ENCODE results near the gene LIME1. TPM values are rescaled to one million over a fixed set of nuclear protein-coding genes. Genes with fewer than 3 reads are reported as not detected.
"Not testable (repeated sequence)": the region's sequence is repeated elsewhere in the genome, so short reads cannot be mapped to it uniquely, and the experiment has no call there.

Gene LIME1
- total RNA-seq, 2 experiments from 2014 or later, result 14.7 to 17.6 TPM

- H3K36me3 Mint-ChIP-seq, result no peaks in the 10 kb centered on the region
- H3K27me3 Mint-ChIP-seq, result no peaks in the 10 kb centered on the region
- H3K27ac Mint-ChIP-seq, result no peak overlapping the region
- CTCF ChIA-PET, result interaction anchor here (0.8 kb wide), 1 partner anchor 17 kb away, joined by 3 read pairs; no protein-coding TSS in a partner anchor
- POLR2A ChIA-PET, result no interaction called here
- H3K4me1 Mint-ChIP-seq (ENCODE audit: low read depth), result no peaks in the 10 kb centered on the region
- no peak for DNase-seq
- H3K9me3 Mint-ChIP-seq, result no peaks in the 10 kb centered on the region
- intact Hi-C loops (cut with micrococcal nuclease), result no loop called here
- H3K4me3 Mint-ChIP-seq, result no peak overlapping the region
Measured at GRCh38 chr20:63767456-63767855, 31.0 kb downstream of the LIME1 start.

GRCh38 chr20:63767886-63768285 lies 31.4 kb downstream of the LIME1 start:
- intact Hi-C loops (cut with micrococcal nuclease), result no loop called here
- H3K27ac Mint-ChIP-seq, result no peak overlapping the region
- no peak for DNase-seq
- no peaks in the 10 kb centered on the region for H3K4me1 Mint-ChIP-seq (ENCODE audit: low read depth)
- H3K36me3 Mint-ChIP-seq, result no peaks in the 10 kb centered on the region
- no peaks in the 10 kb centered on the region for H3K9me3 Mint-ChIP-seq
- ChIA-PET POLR2A (no interaction called here), CTCF (interaction anchor here (0.7 kb wide), 1 partner anchor 101 kb away, joined by 3 read pairs; no protein-coding TSS in a partner anchor)
- H3K4me3 Mint-ChIP-seq, result no peak overlapping the region
- H3K27me3 Mint-ChIP-seq, result no peaks in the 10 kb centered on the region

DNA sequence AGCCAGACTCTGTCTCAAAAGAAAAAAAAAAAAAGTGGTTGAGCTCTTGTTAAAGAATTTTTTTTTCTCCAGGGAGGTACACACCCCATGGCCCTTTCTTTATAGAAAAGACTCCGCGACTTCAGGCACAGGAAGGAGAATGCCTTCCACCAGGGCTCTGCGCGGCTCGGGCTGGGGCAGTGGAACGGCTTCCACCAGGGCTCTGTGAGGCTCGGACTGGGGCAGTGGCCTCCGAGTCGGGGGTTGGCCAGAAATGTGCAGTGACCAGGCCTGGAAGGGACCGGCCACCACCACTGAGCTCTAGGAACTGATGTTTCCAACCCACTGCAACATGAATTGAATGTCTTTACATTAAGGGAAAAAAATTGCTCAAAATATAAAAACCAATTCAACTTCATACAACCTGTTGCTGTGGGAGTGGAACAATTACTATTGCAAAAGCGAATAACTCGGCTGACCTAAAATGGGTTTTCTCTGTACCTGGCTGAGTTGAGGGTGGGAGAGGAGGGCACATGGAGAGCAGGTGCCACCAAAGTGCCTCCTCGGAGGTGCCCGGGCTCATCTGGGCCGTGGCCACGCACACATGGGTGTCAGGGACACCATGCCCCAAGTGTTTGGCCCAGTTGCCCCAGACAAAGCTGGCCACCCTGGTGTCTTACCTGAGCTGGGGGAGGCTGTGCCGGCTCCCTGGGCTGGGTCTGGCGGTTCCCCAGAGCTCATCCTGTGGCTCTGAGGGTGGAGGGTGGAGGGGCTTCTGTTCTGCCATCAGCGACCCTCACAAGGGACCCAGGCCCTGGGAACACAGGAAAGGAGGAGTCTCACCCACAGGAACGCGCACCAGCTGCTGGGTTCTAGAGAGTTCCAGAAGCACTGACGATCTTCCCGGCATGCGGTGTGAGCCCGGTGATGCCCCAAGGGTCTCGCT lies 32.4 kb downstream of the LIME1 start:
- Mint-ChIP-seq H3K9me3 (no peaks in the 10 kb centered on the region), H3K27me3 (no peaks in the 10 kb centered on the region), H3K36me3 (no peaks in the 10 kb centered on the region), H3K4me3 (no peak overlapping the region), H3K27ac (no peak overlapping the region), H3K4me1 (ENCODE audit: low read depth) (no peaks in the 10 kb centered on the region)
- intact Hi-C loops (cut with micrococcal nuclease), result no loop called here
- CTCF ChIA-PET, result interaction anchor here (0.7 kb wide), 1 partner anchor 102 kb away, joined by 3 read pairs; no protein-coding TSS in a partner anchor
- DNase-seq, result no peak
- POLR2A ChIA-PET, result no interaction called here

GRCh38 chr20:63769891-63770474 lies 33.5 kb downstream of the LIME1 start:
- POLR2A ChIA-PET, result no interaction called here
- CTCF ChIA-PET, result no interaction called here
- intact Hi-C loops (cut with micrococcal nuclease), result no loop called here

GRCh38 chr20:63771046-63771707 lies 34.7 kb downstream of the LIME1 start:
- Mint-ChIP-seq H3K4me3 (no peak overlapping the region), H3K4me1 (ENCODE audit: low read depth) (no peaks in the 10 kb centered on the region), H3K27me3 (no peaks in the 10 kb centered on the region), H3K9me3 (no peaks in the 10 kb centered on the region), H3K36me3 (no peaks in the 10 kb centered on the region), H3K27ac (no peak overlapping the region)
- CTCF ChIA-PET, result no interaction called here
- DNase-seq, result no peak
- intact Hi-C loops (cut with micrococcal nuclease), result no loop called here
- POLR2A ChIA-PET, result no interaction called here

More at GRCh38 chr20:63769891-63770474, 33.5 kb downstream of the LIME1 start:
- Mint-ChIP-seq H3K36me3 (no peaks in the 10 kb centered on the region), H3K4me3 (no peak overlapping the region), H3K27me3 (no peaks in the 10 kb centered on the region), H3K27ac (no peak overlapping the region), H3K4me1 (ENCODE audit: low read depth) (no peaks in the 10 kb centered on the region), H3K9me3 (no peaks in the 10 kb centered on the region)
- no peak for DNase-seq

DNA sequence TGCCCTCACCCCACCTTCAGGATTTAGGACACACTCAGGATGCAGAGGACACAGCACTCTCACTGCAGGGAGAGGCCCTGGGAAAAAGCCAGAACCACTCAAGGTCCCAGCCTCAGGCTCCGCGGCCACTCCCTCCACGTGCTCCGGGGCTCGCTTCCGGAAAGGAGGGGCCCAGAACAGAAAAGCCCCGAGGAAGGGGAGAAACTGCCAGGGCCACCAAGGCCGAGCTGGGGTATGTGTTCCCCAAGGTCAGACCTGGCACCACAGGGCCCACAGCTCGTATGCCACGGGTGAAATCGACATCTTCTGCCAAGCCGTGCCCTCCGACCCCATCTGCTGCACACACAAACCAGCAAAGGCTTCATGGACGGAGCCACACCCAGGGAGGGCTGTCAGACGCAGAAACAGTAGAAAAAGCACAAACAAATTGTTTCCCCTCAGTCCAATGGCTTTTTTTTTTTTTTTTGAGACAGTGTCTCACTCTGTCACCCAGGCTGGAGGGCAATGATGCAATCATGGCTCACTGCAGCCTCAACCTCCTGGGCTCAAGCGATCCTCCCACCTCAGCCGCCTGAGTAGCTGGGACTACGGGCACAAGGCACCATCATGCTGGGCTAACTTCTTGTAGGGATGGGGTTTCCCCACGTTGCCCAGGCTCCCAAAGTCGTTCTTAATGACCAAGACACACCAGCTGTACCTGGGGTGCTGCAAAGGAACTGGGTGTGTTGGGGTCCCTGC lies 36.5 kb downstream of the LIME1 start:
- no peak overlapping the region for H3K4me3 Mint-ChIP-seq
- no peak overlapping the region for H3K27ac Mint-ChIP-seq
- intact Hi-C loops (cut with micrococcal nuclease), result no loop called here
- no peaks in the 10 kb centered on the region for H3K4me1 Mint-ChIP-seq (ENCODE audit: low read depth)
- no peaks in the 10 kb centered on the region for H3K36me3 Mint-ChIP-seq
- no peaks in the 10 kb centered on the region for H3K27me3 Mint-ChIP-seq
- ChIA-PET POLR2A (interaction anchor here (0.6 kb wide), 1 partner anchor 38 kb away, joined by 3 read pairs; no protein-coding TSS in a partner anchor), CTCF (interaction anchor here (1.1 kb wide), 1 partner anchor 14 kb away, joined by 3 read pairs; no protein-coding TSS in a partner anchor)
- no peak for DNase-seq
- H3K9me3 Mint-ChIP-seq, result no peaks in the 10 kb centered on the region

DNA sequence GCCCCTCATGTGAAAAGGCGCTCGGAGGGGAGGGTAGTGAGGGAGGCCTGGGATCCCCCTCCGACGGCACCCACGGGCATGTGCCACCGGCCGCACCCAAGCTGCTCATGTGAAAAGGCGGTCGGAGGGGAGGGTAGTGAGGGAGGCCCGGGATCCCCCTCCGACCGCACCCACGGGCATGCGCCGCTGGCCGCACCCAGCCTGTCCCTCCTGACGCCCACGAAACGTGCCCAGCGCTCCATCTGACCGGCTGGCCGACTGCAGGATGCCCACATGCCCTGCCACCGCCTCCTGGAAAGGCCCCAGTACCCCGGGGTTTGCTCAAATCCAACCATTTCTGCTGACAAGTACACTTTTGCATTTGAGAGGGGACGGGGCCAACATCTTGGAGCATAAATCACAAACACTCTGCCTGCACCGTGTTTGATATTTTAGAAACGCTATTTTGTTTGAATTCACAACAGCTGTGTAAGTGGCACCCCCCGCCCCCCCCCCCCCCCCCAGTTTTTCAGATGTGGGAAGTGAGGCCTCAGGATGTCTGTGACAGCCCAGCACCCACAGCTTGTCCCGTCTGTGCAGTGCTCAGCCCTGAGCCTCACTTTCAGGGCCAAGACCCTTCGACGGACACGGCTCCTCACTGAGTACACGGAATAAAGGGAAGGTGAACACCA lies 37.2 kb downstream of the LIME1 start:
- no peak for DNase-seq
- H3K4me3 Mint-ChIP-seq, result no peak overlapping the region
- intact Hi-C loops (cut with micrococcal nuclease), result no loop called here
- no peaks in the 10 kb centered on the region for H3K27me3 Mint-ChIP-seq
- ChIA-PET POLR2A (interaction anchor here (0.6 kb wide), 1 partner anchor 39 kb away, joined by 3 read pairs; no protein-coding TSS in a partner anchor), CTCF (interaction anchor here (1.3 to 2.2 kb wide), 2 partner anchors 11 to 12 kb away, joined by 5 to 7 read pairs; no protein-coding TSS in a partner anchor)
- no peaks in the 10 kb centered on the region for H3K9me3 Mint-ChIP-seq
- no peaks in the 10 kb centered on the region for H3K36me3 Mint-ChIP-seq
- H3K4me1 Mint-ChIP-seq (ENCODE audit: low read depth), result no peaks in the 10 kb centered on the region
- no peak overlapping the region for H3K27ac Mint-ChIP-seq

- POLR2A ChIA-PET, result no interaction called here
- CTCF ChIA-PET, result interaction anchor here (0.6 to 2.2 kb wide), 5 partner anchors 10 to 345 kb away, joined by 3 to 7 read pairs (median 4); no protein-coding TSS in a partner anchor
- Mint-ChIP-seq H3K27me3 (no peaks in the 10 kb centered on the region), H3K27ac (no peak overlapping the region), H3K4me3 (no peak overlapping the region), H3K36me3 (no peaks in the 10 kb centered on the region), H3K4me1 (ENCODE audit: low read depth) (no peaks in the 10 kb centered on the region), H3K9me3 (no peaks in the 10 kb centered on the region)
- intact Hi-C loops (cut with micrococcal nuclease), result no loop called here
- DNase-seq, result no peak
Measured at GRCh38 chr20:63774306-63774705, 37.8 kb downstream of the LIME1 start.

GRCh38 chr20:63775096-63775978 lies 38.9 kb downstream of the LIME1 start:
- no peak overlapping the region for H3K4me3 Mint-ChIP-seq
- ChIA-PET POLR2A (no interaction called here), CTCF (interaction anchor here (0.5 to 2.2 kb wide), 9 partner anchors 9 to 344 kb away, joined by 3 to 8 read pairs (median 4); partner anchors contain the start of gene TPD52L2)
- DNase-seq, result peak; percentile 24
- no peaks in the 10 kb centered on the region for H3K4me1 Mint-ChIP-seq (ENCODE audit: low read depth)
- H3K27me3 Mint-ChIP-seq, result no peaks in the 10 kb centered on the region
- H3K9me3 Mint-ChIP-seq, result no peaks in the 10 kb centered on the region
- no peak overlapping the region for H3K27ac Mint-ChIP-seq
- intact Hi-C loops (cut with micrococcal nuclease), result no loop called here
- H3K36me3 Mint-ChIP-seq, result no peaks in the 10 kb centered on the region

- H3K4me3 Mint-ChIP-seq; DNase-seq; H3K9me3 Mint-ChIP-seq; intact Hi-C loops (cut with micrococcal nuclease); H3K27me3 Mint-ChIP-seq; H3K4me1 Mint-ChIP-seq (ENCODE audit: low read depth); H3K36me3 Mint-ChIP-seq; POLR2A ChIA-PET; H3K27ac Mint-ChIP-seq: not testable (repeated sequence)
- CTCF ChIA-PET, result interaction anchor here (0.8 kb wide), 1 partner anchor 10 kb away, joined by 3 read pairs; no protein-coding TSS in a partner anchor
Measured at GRCh38 chr20:63776875-63777274, 40.4 kb downstream of the LIME1 start.
